Sigmoid colon (tissue), 7 donors: ENCODE data around the gene PHF10. TPM values are rescaled to one million over a fixed set of nuclear protein-coding genes. Genes with fewer than 3 reads are reported as not detected.

ENCODE experiments used
- DNase-seq: peaks from one replicate; pipeline ENCODE4 v3.0.0-alpha.2; 2019
- H3K27ac ChIP-seq, 4 donors: fragments of 200-600 bp; sonication (generic); one replicate each; pipeline ENCODE4 v1.5.1; 2016 to 2019; ENCODE audit warnings: mild to moderate bottlenecking in 1 of 4
- H3K27me3 ChIP-seq, 3 donors: fragments of 200-600 bp; sonication (generic); one replicate each; pipeline ENCODE4 v1.5.1; 2019; ENCODE audit warnings: mild to moderate bottlenecking in 1 of 3
- H3K36me3 ChIP-seq, 4 donors: fragments of 200-600 bp; sonication (generic); one replicate each; pipeline ENCODE4 v1.5.1; 2016 to 2019
- H3K4me1 ChIP-seq, 4 donors: fragments of 200-600 bp; sonication (generic); one replicate each; pipeline ENCODE4 v1.5.1; 2017 to 2019
- H3K4me3 ChIP-seq, 4 donors: fragments of 200-600 bp; sonication (generic); one replicate each; pipeline ENCODE4 v1.5.1; 2017 to 2019; ENCODE audit warnings: mild to moderate bottlenecking in 2 of 4, moderate library complexity in 1 of 4
- H3K9me3 ChIP-seq, 4 donors: fragments of 200-600 bp in 3 of 4; sonication (generic) in 3 of 4; one replicate each; pipeline versions ENCODE4 v1.5.1 to v1.6.1; 2013 to 2019
- EP300 ChIP-seq, 4 donors: sonication (generic); formaldehyde crosslinking; IDR thresholded peaks; one replicate each; pipeline ENCODE4 v1.6.1; 2017; ENCODE audit warnings: antibody characterized with exemption in 4 of 4
- POLR2A ChIP-seq, 2 donors: fragments of 450-650 bp; IDR thresholded peaks; one replicate each; pipeline ENCODE4 v1.6.1; 2016; ENCODE audit warnings: antibody characterized with exemption in 2 of 2, mild to moderate bottlenecking in 2 of 2, moderate library complexity in 2 of 2
- POLR2AphosphoS5 ChIP-seq, 4 donors: sonication (generic); formaldehyde crosslinking; IDR thresholded peaks; one replicate each; pipeline ENCODE4 v1.6.1; 2017; ENCODE audit warnings: antibody characterized with exemption in 4 of 4
- WGBS, 2 donors: extraction: QIAGEN DNeasy Blood & Tissue Kit; methylation state at CpG; one replicate each; pipeline ENCODE4 v1.1.7; 2013; 5-methylcytosine and 5-hydroxymethylcytosine counted together
- intact Hi-C: fragments of 100-400 bp; cut with DNase I; formaldehyde crosslinking; loops from one replicate; pipeline ENCODE4 v1.15.1; 2023
- polyA plus RNA-seq, 3 donors: library from polyadenylated mRNA; stranded (reverse); fragments of 200-250 nt; gene quantifications; one replicate each; pipeline ENCODE4 v1.2.3, GENCODE V29; 2013
- total RNA-seq, 4 donors: library from RNA; depleted of rRNA; stranded (reverse); fragments of >200 nt; gene quantifications; one replicate each; pipeline ENCODE4 v1.1.0, GENCODE V29; 2016
- TF ChIP-seq, protein P1 (sequence below), 4 experiments: fragments of 450-650 bp in 3 of 4; fragments of 200-600 bp in 1 of 4; IDR thresholded peaks; one replicate each; pipeline ENCODE4 v1.5.1; 2016 to 2019; ENCODE audit warnings: antibody characterized with exemption in 4 of 4, mild to moderate bottlenecking in 3 of 4, moderate library complexity in 2 of 4
- donor health status: healthy with polysubstance abuse.
- donor health status: Bipolar disorder and iron deficiency.
- donor health status: healthy.

The PHF10 gene
- total and polyA plus RNA-seq, 7 donors = 19.4 to 76.3 (median 64.8) TPM

GRCh38 chr6:169729961-169730360, 5.7 kb upstream of the PHF10 start:
- Histone ChIP-seq H3K27ac (no peak overlapping the region), H3K4me3 (no peak overlapping the region), H3K4me1 (peaks cover 0 to 8% (median 3%) of the 10 kb centered on the region in 4 donors), H3K27me3 (no peaks in the 10 kb centered on the region), H3K36me3 (no peaks in the 10 kb centered on the region), H3K9me3 (no peaks in the 10 kb centered on the region)
- TF ChIP-seq, protein P1, sequence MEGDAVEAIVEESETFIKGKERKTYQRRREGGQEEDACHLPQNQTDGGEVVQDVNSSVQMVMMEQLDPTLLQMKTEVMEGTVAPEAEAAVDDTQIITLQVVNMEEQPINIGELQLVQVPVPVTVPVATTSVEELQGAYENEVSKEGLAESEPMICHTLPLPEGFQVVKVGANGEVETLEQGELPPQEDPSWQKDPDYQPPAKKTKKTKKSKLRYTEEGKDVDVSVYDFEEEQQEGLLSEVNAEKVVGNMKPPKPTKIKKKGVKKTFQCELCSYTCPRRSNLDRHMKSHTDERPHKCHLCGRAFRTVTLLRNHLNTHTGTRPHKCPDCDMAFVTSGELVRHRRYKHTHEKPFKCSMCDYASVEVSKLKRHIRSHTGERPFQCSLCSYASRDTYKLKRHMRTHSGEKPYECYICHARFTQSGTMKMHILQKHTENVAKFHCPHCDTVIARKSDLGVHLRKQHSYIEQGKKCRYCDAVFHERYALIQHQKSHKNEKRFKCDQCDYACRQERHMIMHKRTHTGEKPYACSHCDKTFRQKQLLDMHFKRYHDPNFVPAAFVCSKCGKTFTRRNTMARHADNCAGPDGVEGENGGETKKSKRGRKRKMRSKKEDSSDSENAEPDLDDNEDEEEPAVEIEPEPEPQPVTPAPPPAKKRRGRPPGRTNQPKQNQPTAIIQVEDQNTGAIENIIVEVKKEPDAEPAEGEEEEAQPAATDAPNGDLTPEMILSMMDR (IDR thresholded peaks at IDR 0.05) = no peak
- no peak for TF ChIP-seq EP300 (IDR thresholded peaks at IDR 0.05)
- no peak for TF ChIP-seq POLR2AphosphoS5 (IDR thresholded peaks at IDR 0.05)
- no peak for TF ChIP-seq POLR2A (IDR thresholded peaks at IDR 0.05)
- intact Hi-C loops = no loop called here
- DNase-seq = no peak

GRCh38 chr6:169726963-169727362, 2.7 kb upstream of the PHF10 start:
- Histone ChIP-seq H3K27ac (no peak overlapping the region), H3K4me3 (no peak overlapping the region), H3K4me1 (peaks cover 0 to 20% (median 13%) of the 10 kb centered on the region in 4 donors), H3K27me3 (no peaks in the 10 kb centered on the region), H3K9me3 (no peaks in the 10 kb centered on the region), H3K36me3 (no peaks in the 10 kb centered on the region)
- intact Hi-C loops = no loop called here
- no peak for DNase-seq
- TF ChIP-seq POLR2AphosphoS5 (IDR thresholded peaks at IDR 0.05) = no peak
- TF ChIP-seq EP300 (IDR thresholded peaks at IDR 0.05) = no peak
- TF ChIP-seq POLR2A (IDR thresholded peaks at IDR 0.05) = no peak
- TF ChIP-seq, protein P1 (IDR thresholded peaks at IDR 0.05) = no peak

- H3K4me3 ChIP-seq = no peak overlapping the region
- intact Hi-C loops = no loop called here
- no peaks in the 10 kb centered on the region for H3K27me3 ChIP-seq
- DNase-seq = no peak
- H3K4me1 ChIP-seq = peaks cover 0 to 29% (median 21%) of the 10 kb centered on the region in 4 donors
- no peaks in the 10 kb centered on the region for H3K36me3 ChIP-seq
- H3K27ac ChIP-seq = peak overlapping the region in 2 of 4 donors; percentile 93 to 98
- H3K9me3 ChIP-seq = no peaks in the 10 kb centered on the region
- no peak for TF ChIP-seq POLR2AphosphoS5 (IDR thresholded peaks at IDR 0.05)
- TF ChIP-seq, protein P1 (IDR thresholded peaks at IDR 0.05) = no peak
- no peak for TF ChIP-seq EP300 (IDR thresholded peaks at IDR 0.05)
- no peak for TF ChIP-seq POLR2A (IDR thresholded peaks at IDR 0.05)
- 97 to 98% methylated on average over 1 of the region's 1 CpG for WGBS, 2 donors
Measured at GRCh38 chr6:169726049-169726400, 1.7 kb upstream of the PHF10 start.

- no peaks in the 10 kb centered on the region for H3K9me3 ChIP-seq
- peak; percentile 86 for DNase-seq
- no peaks in the 10 kb centered on the region for H3K27me3 ChIP-seq
- peaks cover 0 to 33% (median 22%) of the 10 kb centered on the region in 4 donors for H3K4me1 ChIP-seq
- intact Hi-C loops = no loop called here
- TF ChIP-seq, protein P1 (IDR thresholded peaks at IDR 0.05) = no peak
- no peak for TF ChIP-seq EP300 (IDR thresholded peaks at IDR 0.05)
- TF ChIP-seq POLR2AphosphoS5 (IDR thresholded peaks at IDR 0.05) = peak in 3 of 4 donors; percentile 36 to 57 (median 50)
- no peak for TF ChIP-seq POLR2A (IDR thresholded peaks at IDR 0.05)
- peak overlapping the region; percentile 53 to 89 (median 74) for H3K4me3 ChIP-seq
- no peaks in the 10 kb centered on the region for H3K36me3 ChIP-seq
- peak overlapping the region; percentile 84 to 98 (median 94) for H3K27ac ChIP-seq
- WGBS, 2 donors = 22 to 26% methylated on average over 29 of the region's 29 CpGs
Measured at GRCh38 chr6:169725125-169726048, 1.1 kb upstream of the PHF10 start.
